GM19193 (cell line): ENCODE measurements around the gene QKI.

Experiments
- POLR2A ChIP-seq: IDR thresholded peaks from 4 replicates; pipeline ENCODE4 v1.6.1; 2011; ENCODE audit not compliant: insufficient read depth, insufficient read length; ENCODE audit errors: extremely low read depth

QKI gene

GRCh38 chr6:163384510-163384909 is 30.0 kb upstream of the QKI start:
- no peak for TF ChIP-seq POLR2A

GRCh38 chr6:163386329-163386908 is 28.1 kb upstream of the QKI start:
- no peak for TF ChIP-seq POLR2A

GRCh38 chr6:163387317-163387716 is 27.2 kb upstream of the QKI start:
- no peak for TF ChIP-seq POLR2A

GRCh38 chr6:163389354-163389753 is 25.2 kb upstream of the QKI start:
- no peak for TF ChIP-seq POLR2A

- no peak for TF ChIP-seq POLR2A
Measured at GRCh38 chr6:163390770-163391169, 23.7 kb upstream of the QKI start.

GRCh38 chr6:163391985-163392384 is 22.5 kb upstream of the QKI start:
- no peak for TF ChIP-seq POLR2A

- TF ChIP-seq POLR2A = no peak
Measured at GRCh38 chr6:163392533-163392932, 22.0 kb upstream of the QKI start.

GRCh38 chr6:163393923-163394322 is 20.6 kb upstream of the QKI start:
- no peak for TF ChIP-seq POLR2A

GRCh38 chr6:163394659-163395058 is 19.9 kb upstream of the QKI start:
- TF ChIP-seq POLR2A = no peak

- TF ChIP-seq POLR2A = no peak
Measured at GRCh38 chr6:163395122-163395830, 19.2 kb upstream of the QKI start.

- no peak for TF ChIP-seq POLR2A
Measured at GRCh38 chr6:163395831-163396185, 18.7 kb upstream of the QKI start.

- TF ChIP-seq POLR2A = no peak
Measured at GRCh38 chr6:163397326-163397725, 17.2 kb upstream of the QKI start.

GRCh38 chr6:163398115-163398514 is 16.4 kb upstream of the QKI start:
- TF ChIP-seq POLR2A = no peak

- TF ChIP-seq POLR2A = no peak
Measured at GRCh38 chr6:163398815-163399214, 15.7 kb upstream of the QKI start.

GRCh38 chr6:163400509-163400908 is 14.0 kb upstream of the QKI start:
- no peak for TF ChIP-seq POLR2A

- TF ChIP-seq POLR2A = no peak
Measured at GRCh38 chr6:163401039-163401885, 13.3 kb upstream of the QKI start.
